ENCODE results near the gene WDR81.
A peak's percentile ranks its signal among the peaks of the same experiment; 100 is the strongest.
"Not testable (repeated sequence)": the region's sequence is repeated elsewhere in the genome, so short reads cannot be mapped to it uniquely, and the experiment has no call there.

Gene WDR81

GRCh38 chr17:1724351-1724868 lies at the start of gene WDR81:
Gene WDR81 (plus strand): TSS chr17:1724704. CDS start chr17:1724960, 256 bp downstream.
- peak; percentile 75 to 88 (median 79) for DNase-seq (ENCODE audit: low read depth in 3 of 3)

GRCh38 chr17:1676401-1676800 lies 48.1 kb upstream of the WDR81 start:
- no peak for DNase-seq (ENCODE audit: low read depth in 3 of 3)

GRCh38 chr17:1683459-1683858 lies 41.0 kb upstream of the WDR81 start:
- no peak for DNase-seq (ENCODE audit: low read depth in 3 of 3)

GRCh38 chr17:1684378-1685189 lies 39.9 kb upstream of the WDR81 start, which contains the start of gene PRPF8:
Gene PRPF8 (minus strand): TSS chr17:1684867. CDS start chr17:1684571, 296 bp downstream.
- DNase-seq (ENCODE audit: low read depth in 3 of 3): peak; percentile 96 to 98 (median 98)

- DNase-seq (ENCODE audit: low read depth in 3 of 3): no peak
Observed at GRCh38 chr17:1686086-1686485, 38.4 kb upstream of the WDR81 start.

GRCh38 chr17:1688405-1688804 lies 36.1 kb upstream of the WDR81 start:
- not testable (repeated sequence) for DNase-seq (ENCODE audit: low read depth in 3 of 3)

GRCh38 chr17:1690544-1691221 lies 33.8 kb upstream of the WDR81 start:
- DNase-seq (ENCODE audit: low read depth in 3 of 3): no peak

GRCh38 chr17:1693339-1693738 lies 31.2 kb upstream of the WDR81 start:
- no peak for DNase-seq (ENCODE audit: low read depth in 3 of 3)

- DNase-seq (ENCODE audit: low read depth in 3 of 3): no peak
Observed at GRCh38 chr17:1695365-1695764, 29.1 kb upstream of the WDR81 start.

GRCh38 chr17:1697681-1698080 lies 26.8 kb upstream of the WDR81 start:
- DNase-seq (ENCODE audit: low read depth in 3 of 3): no peak

- DNase-seq (ENCODE audit: low read depth in 3 of 3): not testable (repeated sequence)
Observed at GRCh38 chr17:1699891-1700290, 24.6 kb upstream of the WDR81 start.

GRCh38 chr17:1703063-1703462 lies 21.4 kb upstream of the WDR81 start:
- no peak for DNase-seq (ENCODE audit: low read depth in 3 of 3)

- DNase-seq (ENCODE audit: low read depth in 3 of 3): no peak
Observed at GRCh38 chr17:1705004-1705403, 19.5 kb upstream of the WDR81 start.

- no peak for DNase-seq (ENCODE audit: low read depth in 3 of 3)
Observed at GRCh38 chr17:1707107-1707506, 17.4 kb upstream of the WDR81 start.

GRCh38 chr17:1708791-1709346 lies 15.6 kb upstream of the WDR81 start:
- not testable (repeated sequence) for DNase-seq (ENCODE audit: low read depth in 3 of 3)

- no peak for DNase-seq (ENCODE audit: low read depth in 3 of 3)
Observed at GRCh38 chr17:1709403-1709951, 15.0 kb upstream of the WDR81 start.

- no peak for DNase-seq (ENCODE audit: low read depth in 3 of 3)
Observed at GRCh38 chr17:1709971-1710806, 14.3 kb upstream of the WDR81 start, which contains the start of gene TLCD2. Gene TLCD2 (minus strand): TSS chr17:1710377. CDS start chr17:1710242, 135 bp downstream.

GRCh38 chr17:1710807-1711553 lies 13.5 kb upstream of the WDR81 start:
- DNase-seq (ENCODE audit: low read depth in 3 of 3): no peak

GRCh38 chr17:1711804-1712203 lies 12.7 kb upstream of the WDR81 start:
- DNase-seq (ENCODE audit: low read depth in 3 of 3): no peak

GRCh38 chr17:1712271-1712670 lies 12.2 kb upstream of the WDR81 start:
- DNase-seq (ENCODE audit: low read depth in 3 of 3): no peak

Data from stimulated activated CD4-positive, alpha-beta T cell treated with anti-CD3 and anti-CD28 coated beads, TNF-alpha, amount 100 ng/mL, for 24 hours (primary cell).